Activated CD8-positive, alpha-beta memory T cell treated with anti-CD3 and anti-CD28 coated beads, Interleukin-2, amount 10 ng/mL, durations not matched to agents 7 days and 5 days (primary cell): ENCODE measurements around the gene SLC44A3. TPM values are rescaled to one million over a fixed set of nuclear protein-coding genes. Genes with fewer than 3 reads are reported as not detected.

ENCODE experiments used
- ATAC-seq: fragments of 150-1000 bp; cut with Tn5 transposase; one replicate; pipeline ENCODE4 v1.10.0; 2021; ENCODE audit warnings: moderate library complexity
- CTCF ChIA-PET: fragments of 350-600 bp; sonication (Branson Sonifier 250); formaldehyde crosslinking; loops from one replicate; lab custom pipeline; 2021; ENCODE audit warnings: antibody characterized with exemption; lab: Charles Lee
- DNase-seq: peaks from one replicate; pipeline ENCODE4 v3.0.0-alpha.2; 2020
- H3K27ac Mint-ChIP-seq: one replicate; pipeline ENCODE4 v1.8.0; 2021; ENCODE audit warnings: mild to moderate bottlenecking, mixed read lengths
- H3K27me3 Mint-ChIP-seq: one replicate; pipeline ENCODE4 v1.8.0; 2021; ENCODE audit warnings: mixed read lengths
- H3K36me3 Mint-ChIP-seq: one replicate; pipeline ENCODE4 v1.8.0; 2021; ENCODE audit warnings: mild to moderate bottlenecking, mixed read lengths
- H3K4me1 Mint-ChIP-seq: one replicate; pipeline ENCODE4 v1.8.0; 2021; ENCODE audit warnings: mixed read lengths
- H3K4me3 Mint-ChIP-seq: one replicate; pipeline ENCODE4 v1.8.0; 2021; ENCODE audit warnings: mild to moderate bottlenecking, moderate library complexity, mixed read lengths
- H3K9me3 Mint-ChIP-seq: one replicate; pipeline ENCODE4 v1.8.0; 2022; ENCODE audit warnings: low read depth, mixed read lengths
- total RNA-seq, 2 experiments: library from RNA; stranded (reverse); gene quantifications; one replicate each; pipeline ENCODE4 v1.2.3, GENCODE V29; 2021

SLC44A3 gene
- total RNA-seq, 2 experiments from 2014 or later, result not detected

GRCh38 chr1:94873520-94874351, 53.6 kb downstream of the SLC44A3 start:
- ATAC-seq (no peak), DNase-seq (no peak)
- Mint-ChIP-seq H3K4me3 (no peak overlapping the region), H3K4me1 (peaks cover 9% of the 10 kb centered on the region), H3K9me3 (no peaks in the 10 kb centered on the region), H3K36me3 (no peaks in the 10 kb centered on the region), H3K27ac (no peak overlapping the region), H3K27me3 (peaks cover 7% of the 10 kb centered on the region)
- CTCF ChIA-PET, result interaction anchor here (0.8 to 1.1 kb wide), 2 partner anchors 18 to 20 kb away, joined by 3 read pairs; no protein-coding TSS in a partner anchor

GRCh38 chr1:94874423-94874822, 54.3 kb downstream of the SLC44A3 start:
- Mint-ChIP-seq H3K27me3 (peaks cover 4% of the 10 kb centered on the region), H3K4me3 (no peak overlapping the region), H3K36me3 (no peaks in the 10 kb centered on the region), H3K9me3 (no peaks in the 10 kb centered on the region), H3K4me1 (peaks cover 9% of the 10 kb centered on the region), H3K27ac (no peak overlapping the region)
- CTCF ChIA-PET, result interaction anchor here (0.8 to 1.1 kb wide), 2 partner anchors 19 to 20 kb away, joined by 3 read pairs; no protein-coding TSS in a partner anchor
- no peak for ATAC-seq
- DNase-seq, result no peak

- Mint-ChIP-seq H3K4me3 (no peak overlapping the region), H3K4me1 (peaks cover 9% of the 10 kb centered on the region), H3K27me3 (peaks cover 3% of the 10 kb centered on the region), H3K27ac (no peak overlapping the region), H3K36me3 (no peaks in the 10 kb centered on the region), H3K9me3 (no peaks in the 10 kb centered on the region)
- CTCF ChIA-PET, result interaction anchor here (1.3 to 1.4 kb wide), 2 partner anchors 10 to 21 kb away, joined by 3 to 7 read pairs; no protein-coding TSS in a partner anchor
- ATAC-seq, result no peak
- no peak for DNase-seq
These were observed 55.6 kb downstream of the SLC44A3 start for GRCh38 chr1:94875794-94876193.

- Mint-ChIP-seq H3K27ac (no peak overlapping the region), H3K4me1 (peaks cover 9% of the 10 kb centered on the region), H3K36me3 (no peaks in the 10 kb centered on the region), H3K4me3 (no peak overlapping the region), H3K9me3 (no peaks in the 10 kb centered on the region), H3K27me3 (peaks cover 3% of the 10 kb centered on the region)
- ATAC-seq, result no peak
- CTCF ChIA-PET, result interaction anchor here (1.3 to 1.4 kb wide), 2 partner anchors 9 to 22 kb away, joined by 3 to 7 read pairs; no protein-coding TSS in a partner anchor
- DNase-seq, result no peak
These were observed 56.2 kb downstream of the SLC44A3 start for GRCh38 chr1:94876362-94876761.

- Mint-ChIP-seq H3K27ac (no peak overlapping the region), H3K36me3 (no peaks in the 10 kb centered on the region), H3K27me3 (peaks cover 3% of the 10 kb centered on the region), H3K9me3 (no peaks in the 10 kb centered on the region), H3K4me1 (peaks cover 15% of the 10 kb centered on the region), H3K4me3 (no peak overlapping the region)
- CTCF ChIA-PET, result no interaction called here
- DNase-seq, result no peak
- ATAC-seq, result no peak
These were observed 58.2 kb downstream of the SLC44A3 start for GRCh38 chr1:94878329-94878728.

- ATAC-seq, result peak; percentile 72
- DNase-seq, result no peak
- no peaks in the 10 kb centered on the region for H3K27me3 Mint-ChIP-seq
- peak overlapping the region; percentile 14 for H3K4me3 Mint-ChIP-seq
- H3K27ac Mint-ChIP-seq, result peak overlapping the region; percentile 47
- CTCF ChIA-PET, result interaction anchor here (1.4 kb wide), 1 partner anchor 158 kb away, joined by 3 read pairs; no protein-coding TSS in a partner anchor
- no peaks in the 10 kb centered on the region for H3K9me3 Mint-ChIP-seq
- H3K36me3 Mint-ChIP-seq, result no peaks in the 10 kb centered on the region
- peaks cover 10% of the 10 kb centered on the region for H3K4me1 Mint-ChIP-seq
These were observed 63.5 kb downstream of the SLC44A3 start for GRCh38 chr1:94883691-94884090.

- CTCF ChIA-PET, result no interaction called here
- H3K27ac Mint-ChIP-seq, result no peak overlapping the region
These were observed 63.9 kb downstream of the SLC44A3 start for GRCh38 chr1:94884106-94884505.

GRCh38 chr1:94884507-94884906, 64.3 kb downstream of the SLC44A3 start:
- Mint-ChIP-seq H3K9me3 (no peaks in the 10 kb centered on the region), H3K27me3 (no peaks in the 10 kb centered on the region), H3K4me1 (peaks cover 10% of the 10 kb centered on the region), H3K27ac (no peak overlapping the region), H3K36me3 (no peaks in the 10 kb centered on the region), H3K4me3 (no peak overlapping the region)
- DNase-seq (no peak), ATAC-seq (no peak)
- CTCF ChIA-PET, result no interaction called here

More at GRCh38 chr1:94884106-94884505, 63.9 kb downstream of the SLC44A3 start:
- no peak for ATAC-seq
- no peaks in the 10 kb centered on the region for H3K9me3 Mint-ChIP-seq
- H3K36me3 Mint-ChIP-seq, result no peaks in the 10 kb centered on the region
- H3K27me3 Mint-ChIP-seq, result no peaks in the 10 kb centered on the region
- no peak for DNase-seq
- H3K4me3 Mint-ChIP-seq, result no peak overlapping the region
- H3K4me1 Mint-ChIP-seq, result peaks cover 10% of the 10 kb centered on the region

GRCh38 chr1:94886361-94886760, 66.2 kb downstream of the SLC44A3 start:
- ATAC-seq (no peak), DNase-seq (no peak)
- Mint-ChIP-seq H3K27ac (no peak overlapping the region), H3K9me3 (no peaks in the 10 kb centered on the region), H3K36me3 (no peaks in the 10 kb centered on the region), H3K4me3 (no peak overlapping the region), H3K4me1 (peaks cover 10% of the 10 kb centered on the region), H3K27me3 (no peaks in the 10 kb centered on the region)
- CTCF ChIA-PET, result interaction anchor here (1.0 to 1.4 kb wide), 2 partner anchors 10 to 155 kb away, joined by 3 read pairs; no protein-coding TSS in a partner anchor

- no peak for ATAC-seq
- H3K36me3 Mint-ChIP-seq, result no peaks in the 10 kb centered on the region
- CTCF ChIA-PET, result interaction anchor here (1.4 kb wide), 1 partner anchor 154 kb away, joined by 3 read pairs; no protein-coding TSS in a partner anchor
These were observed 66.9 kb downstream of the SLC44A3 start for GRCh38 chr1:94887106-94887505.

GRCh38 chr1:94887603-94888171, 67.5 kb downstream of the SLC44A3 start:
- no peak overlapping the region for H3K4me3 Mint-ChIP-seq
- H3K4me1 Mint-ChIP-seq, result peaks cover 9% of the 10 kb centered on the region
- no peaks in the 10 kb centered on the region for H3K9me3 Mint-ChIP-seq
- DNase-seq, result no peak
- no peaks in the 10 kb centered on the region for H3K27me3 Mint-ChIP-seq
- ATAC-seq, result no peak
- no peaks in the 10 kb centered on the region for H3K36me3 Mint-ChIP-seq
- CTCF ChIA-PET, result no interaction called here
- no peak overlapping the region for H3K27ac Mint-ChIP-seq

More at GRCh38 chr1:94887106-94887505, 66.9 kb downstream of the SLC44A3 start:
- Mint-ChIP-seq H3K4me3 (no peak overlapping the region), H3K27me3 (no peaks in the 10 kb centered on the region), H3K4me1 (peaks cover 10% of the 10 kb centered on the region), H3K9me3 (no peaks in the 10 kb centered on the region), H3K27ac (no peak overlapping the region)
- DNase-seq, result no peak

- DNase-seq (no peak), ATAC-seq (no peak)
- Mint-ChIP-seq H3K27ac (no peak overlapping the region), H3K27me3 (no peaks in the 10 kb centered on the region), H3K36me3 (no peaks in the 10 kb centered on the region), H3K9me3 (no peaks in the 10 kb centered on the region), H3K4me3 (no peak overlapping the region), H3K4me1 (peaks cover 5% of the 10 kb centered on the region)
- CTCF ChIA-PET, result no interaction called here
These were observed 68.0 kb downstream of the SLC44A3 start for GRCh38 chr1:94888201-94888600.

- H3K27me3 Mint-ChIP-seq, result peaks cover 8% of the 10 kb centered on the region
- no peaks in the 10 kb centered on the region for H3K9me3 Mint-ChIP-seq
- DNase-seq, result no peak
- CTCF ChIA-PET, result interaction anchor here (1.8 kb wide), 1 partner anchor 39 kb away, joined by 4 read pairs; no protein-coding TSS in a partner anchor
- ATAC-seq, result no peak
- no peak overlapping the region for H3K4me3 Mint-ChIP-seq
- H3K36me3 Mint-ChIP-seq, result no peaks in the 10 kb centered on the region
- no peak overlapping the region for H3K27ac Mint-ChIP-seq
- H3K4me1 Mint-ChIP-seq, result no peaks in the 10 kb centered on the region
These were observed 72.6 kb downstream of the SLC44A3 start for GRCh38 chr1:94892604-94893254.
